GM13977 (cell line): ENCODE data around the gene CCDC126.

Source experiments
- DNase-seq: peaks from one replicate; pipeline ENCODE4 v3.0.0; 2012; ENCODE audit warnings: low spot score
- CTCF ChIP-seq: IDR thresholded peaks from 2 replicates; pipeline ENCODE4 v1.5.1; 2012; ENCODE audit warnings: mild to moderate bottlenecking, control low read depth; ENCODE audit not compliant: insufficient read depth; ENCODE audit errors: extremely low read depth, missing control alignments
- in situ Hi-C: fragments of 300-500 bp; cut with MboI; formaldehyde crosslinking; loops from one replicate; pipeline ENCODE4 v1.12.0; 2022; ENCODE audit warnings: low sequenced_read_pairs, low pct_unique_long_range_greater_than_20kb, mixed read lengths, inconsistent platforms; ENCODE audit not compliant: unreplicated experiment

Gene CCDC126

GRCh38 chr7:23691320-23691719 is 94.1 kb downstream of the CCDC126 start:
- TF ChIP-seq CTCF = no peak
- no peak for DNase-seq
- in situ Hi-C loops = no loop called here

- in situ Hi-C loops = no loop called here
- no peak for DNase-seq
- no peak for TF ChIP-seq CTCF
These were observed 96.0 kb downstream of the CCDC126 start for GRCh38 chr7:23693224-23693623.
